ENCODE data around the gene ABHD12. TPM values are rescaled to one million over a fixed set of nuclear protein-coding genes. Genes with fewer than 3 reads are reported as not detected.

The ABHD12 gene
- total and polyA plus RNA-seq, 10 of the 15 experiments (the other 5 are each of a cell fraction or from before 2014, with no cell fraction given) = 1.5 to 61.8 (median 26.7) TPM

GRCh38 chr20:25407311-25408169, 16.9 kb upstream of the ABHD12 start, which contains the start of gene GINS1 (continued):
- no peak for TF ChIP-seq ZBTB4 (CRISPR knock-in tag; IDR thresholded peaks at IDR 0.05)
- TF ChIP-seq CEBPZ (IDR thresholded peaks at IDR 0.05; ENCODE audit: low read depth, low read length) = no peak
- no peak for TF ChIP-seq SPI1 (IDR thresholded peaks at IDR 0.05; ENCODE audit: borderline replicate concordance, insufficient read depth, low read depth, low read length)
- peak; percentile 89 for TF ChIP-seq IKZF1 (conservative IDR thresholded peaks at IDR 0.05)
- no peak; the same call in 1 of the 2 replicates for TF ChIP-seq DPF2 (IDR thresholded peaks at IDR 0.05)
- no peak for TF ChIP-seq FOS (IDR thresholded peaks at IDR 0.05; ENCODE audit: borderline replicate concordance, extremely low read depth, insufficient read length)
- no peak for TF ChIP-seq SMC3 (IDR thresholded peaks at IDR 0.05; ENCODE audit: borderline replicate concordance, low read length)
- peak; percentile 81 for TF ChIP-seq TAF1 (IDR thresholded peaks at IDR 0.05; ENCODE audit: borderline replicate concordance, low read depth, low read length)
- no peak for TF ChIP-seq POLR2AphosphoS2 (IDR thresholded peaks at IDR 0.05; ENCODE audit: low read depth, low read length)
- peak; percentile 78 to 79 for TF ChIP-seq IKZF2 (IDR thresholded peaks at IDR 0.05)
- TF ChIP-seq BCL3 (IDR thresholded peaks at IDR 0.05; ENCODE audit: borderline replicate concordance, insufficient read depth, low read depth, low read length, poor library complexity, severe bottlenecking) = no peak
- peak; percentile 69; the same call in 1 of the 2 replicates for TF ChIP-seq CBX5 (IDR thresholded peaks at IDR 0.05; ENCODE audit: low read depth)
- TF ChIP-seq E2F4 (IDR thresholded peaks at IDR 0.05; ENCODE audit: low read depth, low read length) = peak; percentile 90
- TF ChIP-seq ATF7 (IDR thresholded peaks at IDR 0.05; ENCODE audit: low read depth) = no peak
- no peak for TF ChIP-seq ETV6 (conservative IDR thresholded peaks at IDR 0.05 in 1 of 2, IDR thresholded peaks at IDR 0.05 in 1 of 2; ENCODE audit: borderline replicate concordance in 1 of 2, low read depth in 1 of 2)
- TF ChIP-seq ZBED1 (IDR thresholded peaks at IDR 0.05; ENCODE audit: borderline replicate concordance) = no peak
- no peak for TF ChIP-seq PAX5 (IDR thresholded peaks at IDR 0.05; ENCODE audit: borderline replicate concordance, low read depth, low read length)
- no peak for TF ChIP-seq BRCA1 (IDR thresholded peaks at IDR 0.05; ENCODE audit: low read depth, low read length)
- TF ChIP-seq NRF1 (conservative IDR thresholded peaks at IDR 0.05; ENCODE audit: low read depth, low read length) = no peak
- TF ChIP-seq RELA (IDR thresholded peaks at IDR 0.05; ENCODE audit: borderline replicate concordance, partially characterized antibody) = peak; percentile 77
- TF ChIP-seq CREM (IDR thresholded peaks at IDR 0.05; ENCODE audit: low read depth) = peak; percentile 42
